ENCODE results near the gene CLEC16A.
"Not testable (repeated sequence)": the region's sequence is repeated elsewhere in the genome, so short reads cannot be mapped to it uniquely, and the experiment has no call there.

CLEC16A gene

GRCh38 chr16:11211061-11211976 lies 267.0 kb downstream of the CLEC16A start:
- DNase-seq: no peak

- DNase-seq: no peak
Measured at GRCh38 chr16:11211977-11212797, 267.8 kb downstream of the CLEC16A start.

GRCh38 chr16:11212798-11213196 lies 268.4 kb downstream of the CLEC16A start:
- no peak for DNase-seq

GRCh38 chr16:11213373-11213772 lies 269.0 kb downstream of the CLEC16A start:
- DNase-seq: no peak

- no peak for DNase-seq
Measured at GRCh38 chr16:11213799-11214198, 269.4 kb downstream of the CLEC16A start.

GRCh38 chr16:11215935-11216556 lies 271.7 kb downstream of the CLEC16A start:
- DNase-seq: no peak

- no peak for DNase-seq
Measured at GRCh38 chr16:11217651-11218603, 273.6 kb downstream of the CLEC16A start.

GRCh38 chr16:11218604-11218962 lies 274.2 kb downstream of the CLEC16A start:
- no peak for DNase-seq

- DNase-seq: no peak
Measured at GRCh38 chr16:11219178-11219577, 274.8 kb downstream of the CLEC16A start.

- DNase-seq: not testable (repeated sequence)
Measured at GRCh38 chr16:11220507-11220906, 276.1 kb downstream of the CLEC16A start.

- DNase-seq: peak in 8 of 51 donors; percentile 3 to 60 (median 14)
Measured at GRCh38 chr16:11224096-11224893, 279.9 kb downstream of the CLEC16A start.

GRCh38 chr16:11224894-11225676 lies 280.7 kb downstream of the CLEC16A start:
- DNase-seq: peak in 1 of 51 donors; percentile 7

GRCh38 chr16:11225677-11226549 lies 281.5 kb downstream of the CLEC16A start:
- DNase-seq: no peak

- DNase-seq: no peak
Measured at GRCh38 chr16:11229432-11229831, 285.1 kb downstream of the CLEC16A start.

GRCh38 chr16:11229906-11230305 lies 285.5 kb downstream of the CLEC16A start:
- no peak for DNase-seq

- no peak for DNase-seq
Measured at GRCh38 chr16:11231367-11231970, 287.1 kb downstream of the CLEC16A start.

Data from hypothalamus (tissue), 51 donors.